C1 segment of cervical spinal cord (tissue), 14 donors: ENCODE results near the gene DNASE1.

Source experiments
- DNase-seq, 14 donors: peaks; one replicate each; lab custom pipeline; 2025; lab: John Stamatoyannopoulos, UW

DNASE1 gene

DNA sequence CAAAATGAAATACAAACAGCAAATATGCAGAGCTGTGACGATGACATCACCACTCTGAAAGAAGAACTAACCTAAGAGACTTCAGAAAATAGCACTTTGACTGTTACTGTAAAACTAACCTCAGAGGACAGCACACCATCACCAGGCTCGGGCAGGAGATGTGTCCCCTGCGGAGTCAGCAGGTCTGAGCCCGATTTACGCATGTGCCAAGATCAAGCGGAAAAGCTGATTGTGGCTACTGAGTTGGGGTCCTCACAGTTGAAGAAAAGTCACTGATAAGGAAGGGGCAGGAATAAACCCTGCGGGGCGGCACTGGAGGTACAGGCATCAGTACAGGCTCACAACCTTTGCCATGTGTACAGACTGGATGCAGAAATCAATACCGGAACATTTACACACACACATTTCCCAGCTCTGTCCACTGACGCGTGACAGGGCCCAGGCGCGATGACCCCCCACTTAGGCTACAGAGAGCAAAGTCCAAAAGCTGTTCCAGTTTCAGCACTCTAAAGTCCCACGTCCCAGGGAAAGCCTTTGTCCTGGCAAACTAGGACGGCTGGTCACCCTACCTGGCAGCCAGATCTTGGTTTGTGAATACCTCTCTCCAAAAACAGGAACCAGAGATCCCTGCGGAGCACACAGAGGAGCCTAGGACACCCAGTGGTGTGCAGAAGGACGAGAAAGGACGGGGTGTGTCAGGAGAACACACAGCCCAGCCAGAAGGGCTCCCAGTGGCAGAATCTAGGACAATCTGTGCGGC, 41.3 kb downstream of the DNASE1 start:
- no peak for DNase-seq

DNA sequence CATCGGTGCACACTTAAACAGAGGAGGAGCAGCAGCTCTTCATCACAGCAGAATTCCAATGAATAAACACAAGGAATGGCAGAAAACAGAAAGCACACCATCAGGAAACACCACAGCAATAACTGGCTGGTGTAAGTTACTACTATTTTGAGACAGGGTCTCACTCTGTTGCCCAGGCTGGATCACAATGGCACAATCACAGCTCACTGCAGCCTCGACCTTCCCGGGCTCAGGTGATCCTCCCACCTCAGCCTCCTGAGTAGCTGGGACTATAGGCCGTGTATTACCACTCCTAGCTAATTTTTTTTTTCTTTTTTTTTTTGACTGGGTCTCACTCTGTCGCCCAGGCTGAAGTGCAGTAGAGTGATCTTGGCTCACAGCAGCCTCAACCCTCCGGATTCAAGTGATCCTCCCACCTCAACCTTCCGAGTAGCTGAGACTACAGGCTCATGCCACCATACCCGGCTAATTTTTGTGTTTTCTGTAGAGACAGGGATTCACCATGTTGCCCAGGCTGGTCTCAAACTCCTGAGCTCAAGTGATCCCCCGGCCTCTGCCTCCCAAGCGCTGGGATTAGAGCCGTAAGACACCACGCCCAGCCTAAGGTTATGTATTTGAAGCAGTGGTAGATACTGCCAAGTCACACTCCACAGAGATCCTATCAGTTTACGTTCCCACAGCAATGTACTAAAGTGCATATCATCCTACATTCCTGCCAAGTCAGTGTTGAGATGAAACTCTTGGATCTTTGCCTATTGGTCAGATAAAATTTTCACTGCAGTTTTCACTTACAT, 42.1 kb downstream of the DNASE1 start:
- DNase-seq, result no peak

DNA sequence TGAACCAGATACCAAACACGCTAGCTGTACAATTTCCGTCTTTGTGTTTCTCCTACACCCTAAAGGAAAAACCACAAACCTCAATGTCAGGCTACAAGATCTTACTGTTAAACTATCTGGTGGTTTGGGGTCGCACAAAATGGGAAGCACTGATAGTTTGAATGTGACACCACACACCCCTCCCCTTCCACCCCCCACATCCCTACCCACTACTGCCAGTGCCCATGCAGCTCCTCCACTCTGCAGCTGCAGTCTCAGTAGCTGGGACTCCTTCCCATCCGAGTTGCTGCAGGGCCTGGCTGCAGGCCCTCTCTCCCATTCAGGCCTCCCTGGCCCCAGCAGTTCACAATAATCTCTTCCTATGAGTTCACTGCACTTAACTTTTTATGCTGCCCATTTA, 44.5 kb downstream of the DNASE1 start:
- DNase-seq, result peak in 1 of 14 donors; percentile 19

DNA sequence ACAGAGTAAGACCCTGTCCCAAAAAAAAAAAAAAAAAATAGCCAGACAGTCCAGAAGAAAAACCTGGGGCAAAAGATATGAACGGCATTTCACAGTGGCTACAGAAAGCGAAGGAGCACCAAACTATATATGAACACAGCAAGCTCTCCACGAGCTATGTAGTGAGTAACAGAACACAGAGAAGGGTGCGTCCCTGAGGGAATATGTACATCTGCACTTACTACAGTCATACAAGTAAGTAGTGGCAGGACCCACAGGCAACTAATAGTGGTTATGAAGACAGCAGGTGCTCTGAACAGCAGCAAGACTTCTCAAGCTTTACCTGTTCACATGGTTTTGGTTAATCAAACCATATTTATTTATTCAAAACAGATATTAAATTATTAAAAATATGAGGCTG, 47.0 kb downstream of the DNASE1 start:
- DNase-seq, result no peak

DNA sequence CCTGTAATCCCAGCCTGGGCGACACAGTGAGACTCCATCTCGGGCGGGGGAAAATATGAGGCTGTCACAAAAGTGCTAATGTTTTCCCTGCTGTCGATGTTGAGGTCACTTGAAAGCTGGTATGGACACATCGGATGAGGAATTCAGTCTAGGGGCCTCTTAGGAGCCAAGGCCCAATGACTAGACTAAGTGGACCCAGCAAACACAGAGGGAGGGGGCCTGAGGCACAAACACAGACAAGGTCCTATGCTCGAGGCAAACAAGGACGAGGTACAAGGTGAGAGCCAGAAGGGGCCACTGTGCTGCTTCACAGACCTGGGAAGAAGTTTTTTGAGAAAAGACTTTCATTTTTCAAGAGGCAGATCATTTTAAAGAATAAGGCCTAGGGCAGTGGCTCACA, 47.6 kb downstream of the DNASE1 start:
- DNase-seq, result no peak

DNA sequence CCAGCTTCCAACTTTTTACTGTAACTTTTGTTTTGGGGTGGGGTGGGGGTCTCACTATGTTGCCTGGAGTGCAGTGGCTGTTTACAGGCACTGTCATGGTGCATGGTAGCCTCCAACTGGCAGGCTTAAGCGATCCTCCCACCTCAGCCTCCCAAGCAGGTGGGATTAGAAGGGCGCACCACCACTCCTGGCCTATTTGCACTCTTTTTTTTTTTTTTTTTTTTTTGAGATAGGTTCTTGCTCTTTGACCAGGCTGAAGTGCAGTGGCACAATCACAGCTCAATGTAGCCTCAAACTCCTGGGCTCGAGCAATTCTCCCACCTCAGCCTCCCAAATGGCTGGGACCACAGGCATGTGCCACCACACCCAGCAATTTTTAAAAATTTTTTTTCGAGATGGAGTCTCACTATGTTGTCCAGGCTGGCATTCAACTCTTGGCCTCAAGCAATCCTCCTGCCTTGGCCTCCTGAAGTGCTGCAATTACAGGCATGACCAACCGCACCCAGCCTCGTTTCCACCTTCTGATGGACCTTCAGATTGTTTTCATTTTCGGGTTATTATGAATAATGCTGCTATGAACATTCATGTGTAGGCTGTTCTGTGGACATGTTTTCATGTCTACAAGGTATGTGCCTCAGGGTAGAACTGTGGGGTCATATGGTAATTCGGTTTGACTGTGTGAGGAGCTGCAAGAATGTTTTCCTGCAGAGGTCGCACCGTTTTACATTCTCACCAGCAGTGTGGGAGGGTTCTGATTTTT, 51.9 kb downstream of the DNASE1 start:
- no peak for DNase-seq
